H4 (cell line): ENCODE data around the gene CRYAA. TPM values are rescaled to one million over a fixed set of nuclear protein-coding genes. Genes with fewer than 3 reads are reported as not detected.
"Not testable (repeated sequence)": the region's sequence is repeated elsewhere in the genome, so short reads cannot be mapped to it uniquely, and the experiment has no call there.

Experiments
- DNase-seq: peaks from one replicate; pipeline ENCODE4 v3.0.0-alpha.2; 2015; ENCODE audit warnings: low spot score
- total RNA-seq: library from RNA; depleted of rRNA; stranded (reverse); fragments of >200 nt; shearing (Covaris generic); gene quantifications from 2 replicates; pipeline ENCODE4 v1.2.3, GENCODE V29; 2014; rRNA removed

The CRYAA gene, protein sequence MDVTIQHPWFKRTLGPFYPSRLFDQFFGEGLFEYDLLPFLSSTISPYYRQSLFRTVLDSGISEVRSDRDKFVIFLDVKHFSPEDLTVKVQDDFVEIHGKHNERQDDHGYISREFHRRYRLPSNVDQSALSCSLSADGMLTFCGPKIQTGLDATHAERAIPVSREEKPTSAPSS
- total RNA-seq = not detected in 2 replicates

DNA sequence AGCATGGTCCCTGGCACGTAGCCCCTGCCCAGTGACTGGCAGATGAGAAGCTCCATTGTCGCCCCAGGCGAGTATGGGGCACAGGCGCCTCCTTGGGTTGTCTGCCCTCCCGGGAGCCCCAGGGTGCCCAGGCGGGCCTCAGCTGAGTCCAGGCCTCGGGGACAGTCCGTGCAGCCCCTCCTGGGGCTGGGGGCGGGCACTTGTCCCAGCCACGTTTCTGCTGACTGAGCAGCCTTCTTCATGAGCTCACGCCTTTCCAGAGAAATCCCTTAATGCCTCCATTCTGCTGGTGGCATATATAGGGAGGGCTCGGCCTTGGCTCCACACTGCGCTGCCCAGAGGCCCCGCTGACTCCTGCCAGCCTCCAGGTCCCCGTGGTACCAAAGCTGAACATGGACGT is at the start of gene CRYAA:
TSS of gene CRYAA (plus strand) at position 301 of the 400 bp plus-strand sequence. CDS start at position 393, 92 bp downstream.
- DNase-seq = not testable (repeated sequence)

GRCh38 chr21:43130094-43130493 is 38.7 kb upstream of the CRYAA start:
- DNase-seq = not testable (repeated sequence)

GRCh38 chr21:43134520-43134919 is 34.3 kb upstream of the CRYAA start:
- DNase-seq = not testable (repeated sequence)

DNA sequence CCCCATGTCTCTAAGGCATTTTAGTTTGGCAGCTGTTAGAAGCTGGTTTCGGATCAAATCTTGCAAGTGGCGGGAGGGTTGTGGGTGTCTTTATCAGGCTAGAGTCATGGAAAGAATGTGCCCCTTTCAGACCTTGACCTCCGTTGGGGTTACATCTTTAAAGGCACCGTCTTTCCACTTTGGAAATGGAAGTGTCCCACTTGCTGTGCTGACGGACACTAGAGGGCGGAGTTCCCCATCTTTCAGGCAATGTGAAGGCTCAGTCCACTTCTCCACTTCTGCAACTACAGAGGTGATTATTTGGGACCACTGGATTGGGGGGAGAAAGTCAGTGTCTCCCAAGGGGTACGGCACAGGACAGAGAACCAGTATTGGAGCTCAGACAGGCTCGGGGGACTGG is 29.9 kb upstream of the CRYAA start:
- DNase-seq = not testable (repeated sequence)

DNA sequence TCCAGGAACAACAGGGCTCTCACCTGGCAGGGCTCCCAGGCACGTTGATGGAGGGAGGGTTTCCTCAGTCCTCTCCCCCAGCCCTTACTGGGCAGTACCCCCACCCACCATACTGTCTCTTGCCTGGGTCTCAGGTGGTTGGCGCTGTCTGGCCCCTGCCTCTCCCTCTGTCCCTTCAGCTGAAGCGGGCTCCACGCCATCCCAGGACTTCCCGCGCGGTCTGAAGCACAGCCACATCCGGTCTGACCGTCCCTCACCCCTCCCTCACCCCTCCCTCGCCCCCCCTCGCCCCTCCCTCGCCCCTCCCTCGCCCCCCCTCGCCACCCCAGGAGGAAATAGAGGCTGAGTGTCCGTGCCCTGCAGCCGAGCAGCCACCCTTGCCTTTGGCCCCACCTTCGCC is 27.4 kb upstream of the CRYAA start:
- not testable (repeated sequence) for DNase-seq

- DNase-seq = not testable (repeated sequence)
Observed at GRCh38 chr21:43146637-43147036, 22.2 kb upstream of the CRYAA start.

GRCh38 chr21:43147999-43148398 is 20.8 kb upstream of the CRYAA start:
- DNase-seq = not testable (repeated sequence)

DNA sequence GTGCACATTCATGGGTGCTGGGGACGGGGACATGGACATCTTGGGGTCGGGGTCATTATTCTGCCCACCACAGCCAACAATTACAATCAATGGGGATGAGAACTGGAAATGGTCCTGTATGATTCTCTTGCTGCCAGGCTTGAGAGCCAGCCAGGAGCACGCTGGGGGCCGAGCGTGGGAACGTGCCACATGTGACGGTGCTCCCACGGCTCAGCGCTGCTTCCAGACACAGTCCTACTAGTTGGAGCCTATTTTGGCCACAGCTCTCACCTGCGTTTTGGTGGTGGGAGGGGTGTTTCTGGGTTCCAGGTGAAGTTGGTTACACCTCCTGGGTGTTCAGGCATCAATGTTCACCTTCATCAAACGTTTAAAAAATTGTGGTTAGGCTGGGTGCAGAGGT is 19.5 kb upstream of the CRYAA start:
- not testable (repeated sequence) for DNase-seq

DNA sequence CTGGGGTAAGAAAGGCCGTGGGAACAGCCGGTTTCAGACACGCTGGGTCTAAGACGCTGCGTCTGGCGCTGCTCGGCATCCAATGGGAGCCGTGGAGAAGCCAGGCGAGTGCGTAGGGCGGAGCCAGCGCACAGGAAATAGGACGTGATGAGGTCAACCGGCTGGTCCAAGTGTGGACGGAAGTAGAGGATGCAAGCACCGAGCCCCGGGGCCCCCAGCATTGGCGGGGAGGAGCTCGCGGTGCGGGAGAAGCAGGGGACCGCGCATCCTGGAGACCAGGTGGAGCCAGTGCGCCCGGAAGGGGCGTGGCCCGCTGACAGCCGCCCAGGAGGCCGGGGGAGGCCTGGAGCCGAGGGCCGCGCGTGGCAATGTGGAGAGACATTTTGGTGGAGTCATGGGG is 15.2 kb upstream of the CRYAA start:
- not testable (repeated sequence) for DNase-seq

- not testable (repeated sequence) for DNase-seq
Observed at GRCh38 chr21:43159279-43160175, 9.3 kb upstream of the CRYAA start.

- not testable (repeated sequence) for DNase-seq
Observed at GRCh38 chr21:43161826-43162707, 6.7 kb upstream of the CRYAA start.

GRCh38 chr21:43162708-43163205 is 6.1 kb upstream of the CRYAA start:
- not testable (repeated sequence) for DNase-seq

DNA sequence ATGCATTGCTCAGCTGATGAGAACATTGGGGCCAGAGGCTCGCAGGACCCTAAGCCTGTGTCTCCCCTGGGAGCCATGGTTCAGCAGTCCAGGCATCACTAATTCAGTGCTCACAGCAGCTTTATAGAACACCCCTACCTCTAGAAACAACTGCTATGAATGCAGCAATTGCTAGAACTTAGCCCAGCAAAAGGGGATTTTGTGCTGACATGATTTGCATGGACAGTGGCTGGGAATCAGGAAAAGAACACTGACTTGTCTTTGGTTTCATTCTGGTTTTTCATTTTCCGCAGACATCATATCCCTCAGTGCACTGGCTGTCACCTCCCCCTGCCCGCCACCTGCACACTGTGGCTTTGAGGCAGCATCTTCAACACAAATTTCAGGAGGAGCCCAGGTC is 4.0 kb upstream of the CRYAA start:
- DNase-seq = not testable (repeated sequence)

DNA sequence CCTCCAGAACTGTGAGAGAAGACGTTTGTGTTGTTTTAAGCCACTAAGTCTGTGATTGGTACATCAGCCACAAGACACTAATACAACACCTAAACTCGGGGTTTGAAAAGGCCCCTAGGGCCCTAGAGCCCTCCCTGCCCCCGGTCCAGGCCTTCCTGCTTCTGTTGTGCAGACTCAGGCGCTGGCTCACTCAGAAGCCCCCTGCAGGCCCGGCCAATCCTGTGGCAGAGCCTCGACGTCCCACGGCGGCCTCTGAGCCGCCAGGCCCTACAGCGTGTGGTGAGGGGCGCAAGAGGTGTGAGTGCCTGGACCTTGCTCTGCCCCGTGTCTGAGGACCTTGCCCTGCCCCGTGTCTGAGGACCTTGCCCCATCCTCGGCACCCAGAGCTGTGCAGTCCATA is 3.1 kb upstream of the CRYAA start:
- DNase-seq = not testable (repeated sequence)

DNA sequence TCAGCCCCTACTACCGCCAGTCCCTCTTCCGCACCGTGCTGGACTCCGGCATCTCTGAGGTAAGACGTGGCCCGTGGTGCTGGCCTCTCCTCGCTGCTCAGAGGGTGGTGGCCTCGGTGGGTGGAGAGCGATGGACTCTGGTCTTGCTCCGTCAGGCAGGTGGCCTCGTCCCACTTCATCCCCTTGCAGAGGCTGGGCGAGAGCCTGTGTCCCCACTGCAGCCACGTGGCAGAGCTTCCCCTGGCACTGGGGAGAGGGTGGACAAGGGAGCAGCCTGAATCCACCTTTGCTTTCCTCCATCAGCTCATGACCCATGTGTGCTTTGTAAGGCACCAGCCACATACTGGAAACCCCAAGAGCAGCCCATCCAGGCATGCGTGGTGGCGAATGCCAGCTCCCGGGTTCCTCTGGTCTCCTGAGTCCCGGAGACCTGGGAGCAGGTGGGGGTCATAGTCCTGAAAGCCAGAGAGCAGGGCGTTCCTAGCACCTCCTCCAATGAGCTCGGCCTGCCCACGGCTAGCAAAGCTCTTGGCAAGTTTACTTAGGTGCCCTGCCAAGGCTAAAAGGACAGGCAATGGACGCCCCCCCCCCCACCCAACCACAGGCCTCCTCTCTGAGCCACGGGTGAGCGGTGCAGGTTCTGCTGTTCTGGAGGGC is 550 bp downstream of the CRYAA start:
- DNase-seq = not testable (repeated sequence)

DNA sequence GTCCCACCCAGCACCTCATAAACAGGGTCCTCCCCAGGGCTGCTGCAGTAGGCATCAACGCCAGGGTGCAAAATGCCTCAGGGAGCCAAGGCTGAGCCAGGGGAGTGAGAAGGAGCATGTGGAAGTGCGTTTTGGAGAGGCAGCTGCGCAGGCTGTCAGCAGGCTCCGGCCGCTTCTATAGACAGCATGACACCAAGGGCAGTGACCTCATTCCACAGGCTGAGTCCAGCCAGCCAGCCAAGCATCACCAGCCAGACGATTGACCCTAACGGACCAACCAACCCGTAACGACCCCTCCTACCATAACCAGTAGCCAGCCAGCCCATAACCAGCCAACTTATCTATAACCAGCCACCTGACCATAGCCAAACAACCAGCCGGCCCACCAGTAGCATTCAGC is 1.1 kb downstream of the CRYAA start:
- not testable (repeated sequence) for DNase-seq

- not testable (repeated sequence) for DNase-seq
Observed at GRCh38 chr21:43172812-43173211, 4.0 kb downstream of the CRYAA start.

DNA sequence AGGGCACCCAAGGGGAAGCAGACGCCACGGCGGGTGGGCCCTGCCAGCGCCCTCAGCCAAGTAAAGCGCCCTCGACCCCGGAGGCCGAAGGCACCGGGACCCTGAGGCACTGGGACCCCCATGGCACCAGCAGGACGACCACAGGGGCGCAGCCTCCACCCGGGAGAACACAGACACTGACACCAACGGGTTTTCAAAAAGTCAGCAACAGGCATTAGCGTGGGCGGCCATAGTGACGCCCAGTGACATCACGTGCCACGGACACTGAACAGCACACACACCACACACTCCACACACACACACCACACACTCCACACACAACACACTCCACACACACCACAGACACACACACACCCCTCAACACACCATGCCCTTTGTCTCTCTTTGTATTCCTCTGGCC is 4.6 kb downstream of the CRYAA start:
- DNase-seq = not testable (repeated sequence)

GRCh38 chr21:43173930-43174329 is 5.1 kb downstream of the CRYAA start:
- not testable (repeated sequence) for DNase-seq

- DNase-seq = not testable (repeated sequence)
Observed at GRCh38 chr21:43174998-43175397, 6.2 kb downstream of the CRYAA start.

- DNase-seq = not testable (repeated sequence)
Observed at GRCh38 chr21:43176621-43177020, 7.8 kb downstream of the CRYAA start.
